ENCODE data around the gene METTL9. TPM values are rescaled to one million over a fixed set of nuclear protein-coding genes. Genes with fewer than 3 reads are reported as not detected.
A peak's percentile ranks its signal among the peaks of the same experiment; 100 is the strongest.

METTL9 gene
- total and polyA plus RNA-seq, 2 of the 4 experiments (the other 2 are of a cell fraction): 54.8 to 95.5 TPM

DNA sequence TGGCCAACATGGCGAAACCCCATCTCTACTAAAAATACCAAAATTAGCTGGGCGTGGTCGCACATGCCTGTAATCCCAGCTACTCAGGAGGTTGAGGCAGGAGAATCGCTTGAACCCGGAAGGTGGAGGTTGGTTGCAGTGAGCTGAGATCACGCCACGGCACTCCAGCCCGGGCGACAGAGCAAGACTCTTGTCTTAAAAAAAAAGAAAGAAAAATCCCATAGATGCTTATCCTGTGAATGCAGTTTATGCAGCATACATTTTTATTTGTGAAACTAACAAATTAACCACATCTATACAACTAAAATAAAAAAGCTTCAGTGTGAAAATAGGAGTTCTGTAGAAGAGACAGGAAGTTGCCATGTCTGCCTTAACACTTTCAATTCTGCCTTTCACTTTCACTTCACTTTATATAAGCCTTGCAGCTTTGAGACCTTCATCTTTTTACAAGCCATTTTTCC is 45.9 kb downstream of the METTL9 start:
- Histone ChIP-seq H2AK9ac (replicated peaks; ENCODE audit: low read depth, low read length, poor library complexity) (no peak overlapping the region), H2BK5ac (ENCODE audit: low read depth, low read length, poor library complexity, severe bottlenecking) (peak overlapping the region; percentile 24), H2BK15ac (ENCODE audit: low read depth, low read length) (no peak overlapping the region), H3K4ac (ENCODE audit: low read depth, low read length) (no peak overlapping the region), H3K9me3 (ENCODE audit: control insufficient read depth, insufficient read depth, low read length) (no peaks in the 10 kb centered on the region), H3K79me1 (ENCODE audit: low read depth in 1 of 2, low read length in 2 of 2) (peaks cover 31 to 56% of the 10 kb centered on the region in 2 experiments), H3K56ac (ENCODE audit: extremely low read depth, insufficient read depth, low read length) (no peak overlapping the region), H3K27ac (ENCODE audit: insufficient read depth, low read length) (no peak overlapping the region), H3K4me3 (ENCODE audit: insufficient read depth, low read depth, low read length) (peak overlapping the region; percentile 30; the same call in 1 of the 2 replicates), H3K27me3 (ENCODE audit: control insufficient read depth, insufficient read depth, low read length) (no peaks in the 10 kb centered on the region), H3K36me3 (ENCODE audit: control insufficient read depth, insufficient read depth, low read length) (peaks cover 5% of the 10 kb centered on the region), H2BK120ac (ENCODE audit: low read depth, low read length) (no peak overlapping the region), H2AFZ (replicated peaks; ENCODE audit: low read length, poor library complexity) (no peak overlapping the region), H4K20me1 (ENCODE audit: insufficient read depth, low read length) (peaks cover 13% of the 10 kb centered on the region; the same call in 1 of the 2 replicates), H3K18ac (ENCODE audit: low read depth, low read length) (no peak overlapping the region), H4K5ac (ENCODE audit: low read depth, low read length) (no peak overlapping the region; the same call in 1 of the 2 replicates), H4K8ac (ENCODE audit: low read depth in 2 of 2, low read length in 2 of 2) (no peak overlapping the region), H4K91ac (ENCODE audit: insufficient read depth, low read depth, low read length) (no peak overlapping the region), H3K23ac (ENCODE audit: low read depth, low read length) (no peak overlapping the region), H3K14ac (replicated peaks; ENCODE audit: low read depth, low read length) (no peak overlapping the region), H3K9me1 (ENCODE audit: insufficient read depth, low read length) (no peaks in the 10 kb centered on the region; the same call in 1 of the 2 replicates), H2BK20ac (ENCODE audit: low read depth, low read length) (no peak overlapping the region), H2AK5ac (ENCODE audit: low read depth, low read length) (no peak overlapping the region), H3K4me1 (ENCODE audit: control insufficient read depth, insufficient read depth, low read length) (peaks cover 6% of the 10 kb centered on the region), H3K9ac (ENCODE audit: low read depth, low read length) (no peak overlapping the region), H3K4me2 (ENCODE audit: low read depth, low read length) (peak overlapping the region; percentile 84)
- CTCF ChIA-PET: interaction anchor here (2.2 kb wide), 1 partner anchor 12 kb away, joined by 19 read pairs; no protein-coding TSS in a partner anchor
- POLR2A ChIA-PET (ENCODE audit: unreplicated experiment): no interaction called here
- dilution Hi-C loops (cut with HindIII; ENCODE audit: low sequenced_read_pairs, unreplicated experiment) (no loop called here), in situ Hi-C loops (cut with MboI; ENCODE audit: low sequenced_read_pairs) (no loop called here), intact Hi-C loops (cut with micrococcal nuclease) (no loop called here)
- peak; percentile 43 for DNase-seq
- TF ChIP-seq NFE2L2 (IDR thresholded peaks at IDR 0.05; ENCODE audit: low read depth, low read length) (no peak), MAZ (IDR thresholded peaks at IDR 0.05; ENCODE audit: borderline replicate concordance, low read depth, low read length) (no peak), CEBPB (IDR thresholded peaks at IDR 0.05; ENCODE audit: low read depth, low read length) (no peak), RAD21 (IDR thresholded peaks at IDR 0.05; ENCODE audit: low read length) (no peak), POLR2A (IDR thresholded peaks at IDR 0.05; ENCODE audit: low read depth, low read length) (no peak), SMC3 (IDR thresholded peaks at IDR 0.05; ENCODE audit: low read depth, low read length) (no peak), RCOR1 (IDR thresholded peaks at IDR 0.05; ENCODE audit: insufficient replicate concordance, low read length) (no peak), MXI1 (IDR thresholded peaks at IDR 0.05; ENCODE audit: borderline replicate concordance, low read depth, low read length) (no peak), CHD1 (IDR thresholded peaks at IDR 0.05; ENCODE audit: low read depth, low read length) (no peak), MAFK (IDR thresholded peaks at IDR 0.05; ENCODE audit: low read depth, low read length) (no peak)
- TF ChIP-seq, protein P1, sequence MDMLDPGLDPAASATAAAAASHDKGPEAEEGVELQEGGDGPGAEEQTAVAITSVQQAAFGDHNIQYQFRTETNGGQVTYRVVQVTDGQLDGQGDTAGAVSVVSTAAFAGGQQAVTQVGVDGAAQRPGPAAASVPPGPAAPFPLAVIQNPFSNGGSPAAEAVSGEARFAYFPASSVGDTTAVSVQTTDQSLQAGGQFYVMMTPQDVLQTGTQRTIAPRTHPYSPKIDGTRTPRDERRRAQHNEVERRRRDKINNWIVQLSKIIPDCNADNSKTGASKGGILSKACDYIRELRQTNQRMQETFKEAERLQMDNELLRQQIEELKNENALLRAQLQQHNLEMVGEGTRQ (IDR thresholded peaks at IDR 0.05; ENCODE audit: low read depth, low read length): no peak
- TF ChIP-seq, protein P2, sequence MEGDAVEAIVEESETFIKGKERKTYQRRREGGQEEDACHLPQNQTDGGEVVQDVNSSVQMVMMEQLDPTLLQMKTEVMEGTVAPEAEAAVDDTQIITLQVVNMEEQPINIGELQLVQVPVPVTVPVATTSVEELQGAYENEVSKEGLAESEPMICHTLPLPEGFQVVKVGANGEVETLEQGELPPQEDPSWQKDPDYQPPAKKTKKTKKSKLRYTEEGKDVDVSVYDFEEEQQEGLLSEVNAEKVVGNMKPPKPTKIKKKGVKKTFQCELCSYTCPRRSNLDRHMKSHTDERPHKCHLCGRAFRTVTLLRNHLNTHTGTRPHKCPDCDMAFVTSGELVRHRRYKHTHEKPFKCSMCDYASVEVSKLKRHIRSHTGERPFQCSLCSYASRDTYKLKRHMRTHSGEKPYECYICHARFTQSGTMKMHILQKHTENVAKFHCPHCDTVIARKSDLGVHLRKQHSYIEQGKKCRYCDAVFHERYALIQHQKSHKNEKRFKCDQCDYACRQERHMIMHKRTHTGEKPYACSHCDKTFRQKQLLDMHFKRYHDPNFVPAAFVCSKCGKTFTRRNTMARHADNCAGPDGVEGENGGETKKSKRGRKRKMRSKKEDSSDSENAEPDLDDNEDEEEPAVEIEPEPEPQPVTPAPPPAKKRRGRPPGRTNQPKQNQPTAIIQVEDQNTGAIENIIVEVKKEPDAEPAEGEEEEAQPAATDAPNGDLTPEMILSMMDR (conservative IDR thresholded peaks at IDR 0.05; ENCODE audit: low read depth, low read length): no peak
- no CpG with 5 or more reads among the region's 9 CpGs for WGBS, 2 experiments (ENCODE audit: extremely low coverage in 2 of 2, insufficient read length in 1 of 2)
- no TSS peak for BruUV-seq (replicated peaks)
- peak; percentile 54; the same call in 1 of the 2 replicates for ATAC-seq (ENCODE audit: low read depth)
